HG02623 (cell line): ENCODE data around the gene ZNF3.

Experiments used
- ATAC-seq: cut with Tn5 transposase; IDR thresholded peaks from one replicate; pipeline ENCODE4 v1.9.1; 2021; ENCODE audit warnings: moderate library complexity; ENCODE audit not compliant: unreplicated experiment

ZNF3 gene

GRCh38 chr7:100057006-100057405 lies 24.5 kb downstream of the ZNF3 start:
- no peak for ATAC-seq

- no peak for ATAC-seq
These were observed 28.3 kb downstream of the ZNF3 start for GRCh38 chr7:100053215-100053614.

GRCh38 chr7:100051611-100052010 lies 29.9 kb downstream of the ZNF3 start:
- no peak for ATAC-seq

GRCh38 chr7:100049441-100050291 lies 31.9 kb downstream of the ZNF3 start, which contains the start of gene ZSCAN21:
TSS of gene ZSCAN21 (plus strand) at chr7:100049774. CDS start at chr7:100057007, 7,233 bp downstream.
- peak; percentile 91 for ATAC-seq

- ATAC-seq: no peak
These were observed 32.8 kb downstream of the ZNF3 start for GRCh38 chr7:100048680-100049079.

GRCh38 chr7:100044718-100045117 lies 36.8 kb downstream of the ZNF3 start:
- ATAC-seq: no peak

GRCh38 chr7:100040575-100040974 lies 40.9 kb downstream of the ZNF3 start:
- no peak for ATAC-seq

- no peak for ATAC-seq
These were observed 43.2 kb downstream of the ZNF3 start for GRCh38 chr7:100038326-100038725.

- no peak for ATAC-seq
These were observed 45.6 kb downstream of the ZNF3 start for GRCh38 chr7:100035876-100036275.

GRCh38 chr7:100034871-100035510 lies 46.5 kb downstream of the ZNF3 start:
- no peak for ATAC-seq

- no peak for ATAC-seq
These were observed 48.0 kb downstream of the ZNF3 start for GRCh38 chr7:100033526-100033925.

GRCh38 chr7:100029596-100029995 lies 51.9 kb downstream of the ZNF3 start:
- no peak for ATAC-seq

- no peak for ATAC-seq
These were observed 54.3 kb downstream of the ZNF3 start for GRCh38 chr7:100027197-100027596.

- no peak for ATAC-seq
These were observed 57.4 kb downstream of the ZNF3 start for GRCh38 chr7:100024020-100024619.

GRCh38 chr7:100023526-100023925 lies 58.0 kb downstream of the ZNF3 start:
- ATAC-seq: no peak

- no peak for ATAC-seq
These were observed 58.9 kb downstream of the ZNF3 start for GRCh38 chr7:100022621-100023020.

GRCh38 chr7:100021297-100021696 lies 60.2 kb downstream of the ZNF3 start:
- ATAC-seq: no peak
